A673 (cell line): Measurements from ENCODE around the gene GMDS. TPM values are rescaled to one million over a fixed set of nuclear protein-coding genes. Genes with fewer than 3 reads are reported as not detected.

ENCODE experiments used
- BruUV-seq: library from RNA; stranded (reverse); fragments of 400-500 nt; replicated peaks from 2 replicates; lab custom pipeline; 2021; lab: Mats Ljungman, UMichigan
- CTCF ChIA-PET: fragments of 300-600 bp; sonication (Branson Sonifier 250); formaldehyde crosslinking; loops from one replicate; lab custom pipeline; 2022; ENCODE audit warnings: antibody characterized with exemption; lab: Charles Lee
- POLR2A ChIA-PET: fragments of 300-600 bp; sonication (Branson Sonifier 250); formaldehyde crosslinking; loops from one replicate; lab custom pipeline; 2022; ENCODE audit warnings: antibody characterized with exemption; ENCODE audit not compliant: low non-redundant PET; lab: Charles Lee
- DNase-seq: peaks from one replicate; pipeline ENCODE4 v3.0.0-alpha.2; 2015; ENCODE audit warnings: low spot score
- H3K27ac ChIP-seq: fragments of 200-600 bp; sonication (generic); 2 replicates; pipeline ENCODE4 v1.5.1; 2016; ENCODE audit warnings: mixed run types, low read depth, mild to moderate bottlenecking, mixed read lengths, antibody characterized with exemption, low read length; ENCODE audit not compliant: poor library complexity, severe bottlenecking
- H3K27me3 ChIP-seq: fragments of 200-600 bp; sonication (generic); replicated peaks from 2 replicates; pipeline ENCODE4 v1.6.1; 2017; ENCODE audit warnings: mixed run types, low read depth, mild to moderate bottlenecking, mixed read lengths, antibody characterized with exemption, low read length; ENCODE audit not compliant: insufficient read depth, poor library complexity
- H3K36me3 ChIP-seq: fragments of 200-600 bp; sonication (generic); 2 replicates; pipeline ENCODE4 v1.6.1; 2016; ENCODE audit warnings: mixed run types, mild to moderate bottlenecking, mixed read lengths, antibody characterized with exemption, low read length; ENCODE audit not compliant: insufficient read depth, poor library complexity, severe bottlenecking
- H3K4me1 ChIP-seq: fragments of 200-600 bp; sonication (generic); 2 replicates; pipeline ENCODE4 v1.6.1; 2017; ENCODE audit warnings: mixed run types, mild to moderate bottlenecking, mixed read lengths, antibody characterized with exemption, low read length; ENCODE audit not compliant: insufficient read depth, poor library complexity, severe bottlenecking
- H3K4me3 ChIP-seq: fragments of 200-600 bp; sonication (generic); 2 replicates; pipeline ENCODE4 v1.5.1; 2016; ENCODE audit warnings: low read depth, mixed run types, mild to moderate bottlenecking, mixed read lengths, low read length; ENCODE audit not compliant: poor library complexity, severe bottlenecking
- H3K9me3 ChIP-seq: fragments of 200-600 bp; sonication (generic); 2 replicates; pipeline ENCODE4 v1.6.1; 2016; ENCODE audit warnings: mixed run types, low read depth, mild to moderate bottlenecking, mixed read lengths, antibody characterized with exemption, low read length; ENCODE audit not compliant: poor library complexity, severe bottlenecking
- EZH2 ChIP-seq: fragments of 200-600 bp; sonication (generic); IDR thresholded peaks from 2 replicates; pipeline ENCODE4 v1.6.1; 2017; ENCODE audit warnings: borderline replicate concordance, low read depth, mild to moderate bottlenecking, mixed read lengths, antibody characterized with exemption, low read length; ENCODE audit not compliant: poor library complexity, severe bottlenecking
- intact Hi-C: fragments of 100-400 bp; cut with micrococcal nuclease; formaldehyde crosslinking; loops from one replicate; pipeline ENCODE4 v1.10.0; 2022; ENCODE audit not compliant: unreplicated experiment
- total RNA-seq: library from RNA; stranded (reverse); gene quantifications from 2 replicates; pipeline ENCODE4 v1.2.3, GENCODE V29; 2021
- TF ChIP-seq, protein P1 (sequence below): fragments of 300-800, 200-600 bp; sonication (generic); conservative IDR thresholded peaks from 2 replicates; pipeline ENCODE4 v1.5.1; 2017; ENCODE audit warnings: low read depth, mild to moderate bottlenecking, antibody characterized with exemption, low read length, moderate library complexity, mixed read lengths

The GMDS gene
- total RNA-seq, 1 experiment from 2014 or later, result 15.2 TPM

DNA sequence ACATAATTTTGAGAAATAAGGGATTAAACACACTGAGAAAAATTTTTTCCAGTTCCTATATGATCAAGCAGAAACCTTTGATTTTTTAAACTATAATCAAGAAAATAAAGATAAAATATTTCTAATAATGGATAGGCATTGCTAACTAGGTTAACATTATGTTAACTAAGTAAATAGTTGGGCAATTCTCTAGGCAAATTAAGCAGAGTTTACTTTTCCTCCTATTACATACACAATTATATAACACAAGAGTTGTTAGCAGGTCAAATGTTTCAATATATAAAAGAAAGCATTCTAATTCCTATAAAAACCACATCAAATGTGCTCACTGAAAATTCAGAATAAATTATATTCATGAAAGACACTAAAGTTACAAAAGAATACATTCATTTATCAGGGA, 191.7 kb downstream of the GMDS start:
- BruUV-seq, result no TSS peak
- intact Hi-C loops, result no loop called here
- POLR2A ChIA-PET, result no interaction called here
- H3K4me1 ChIP-seq, result no peaks in the 10 kb centered on the region
- H3K27me3 ChIP-seq, result no peaks in the 10 kb centered on the region
- no peaks in the 10 kb centered on the region for H3K9me3 ChIP-seq
- CTCF ChIA-PET, result no interaction called here
- TF ChIP-seq EZH2, result no peak
- TF ChIP-seq, protein P1, sequence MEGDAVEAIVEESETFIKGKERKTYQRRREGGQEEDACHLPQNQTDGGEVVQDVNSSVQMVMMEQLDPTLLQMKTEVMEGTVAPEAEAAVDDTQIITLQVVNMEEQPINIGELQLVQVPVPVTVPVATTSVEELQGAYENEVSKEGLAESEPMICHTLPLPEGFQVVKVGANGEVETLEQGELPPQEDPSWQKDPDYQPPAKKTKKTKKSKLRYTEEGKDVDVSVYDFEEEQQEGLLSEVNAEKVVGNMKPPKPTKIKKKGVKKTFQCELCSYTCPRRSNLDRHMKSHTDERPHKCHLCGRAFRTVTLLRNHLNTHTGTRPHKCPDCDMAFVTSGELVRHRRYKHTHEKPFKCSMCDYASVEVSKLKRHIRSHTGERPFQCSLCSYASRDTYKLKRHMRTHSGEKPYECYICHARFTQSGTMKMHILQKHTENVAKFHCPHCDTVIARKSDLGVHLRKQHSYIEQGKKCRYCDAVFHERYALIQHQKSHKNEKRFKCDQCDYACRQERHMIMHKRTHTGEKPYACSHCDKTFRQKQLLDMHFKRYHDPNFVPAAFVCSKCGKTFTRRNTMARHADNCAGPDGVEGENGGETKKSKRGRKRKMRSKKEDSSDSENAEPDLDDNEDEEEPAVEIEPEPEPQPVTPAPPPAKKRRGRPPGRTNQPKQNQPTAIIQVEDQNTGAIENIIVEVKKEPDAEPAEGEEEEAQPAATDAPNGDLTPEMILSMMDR, result no peak
- H3K27ac ChIP-seq, result no peak overlapping the region
- no peak overlapping the region for H3K4me3 ChIP-seq
- no peaks in the 10 kb centered on the region for H3K36me3 ChIP-seq
- no peak for DNase-seq

DNA sequence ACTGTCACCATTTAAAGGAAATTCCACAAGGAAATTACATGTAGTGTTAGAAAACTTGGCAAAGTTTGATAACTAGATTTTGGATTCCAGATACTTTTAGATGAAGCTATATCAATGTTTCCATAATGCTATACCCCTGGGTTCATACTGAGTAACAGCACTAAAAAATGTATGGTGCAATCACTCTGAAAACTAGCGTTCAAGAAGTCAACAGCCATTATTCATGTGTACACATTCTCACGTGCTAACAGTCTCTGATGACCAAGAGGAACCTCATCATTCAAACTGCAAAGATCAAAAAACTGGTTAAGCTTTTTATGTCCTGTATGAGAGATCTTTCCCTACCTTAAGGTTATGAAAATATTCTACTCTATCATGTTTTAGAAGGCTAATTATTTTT, 197.6 kb downstream of the GMDS start:
- BruUV-seq, result no TSS peak
- ChIA-PET CTCF (no interaction called here), POLR2A (no interaction called here)
- TF ChIP-seq EZH2, result no peak
- TF ChIP-seq, protein P1, result no peak
- H3K36me3 ChIP-seq, result no peaks in the 10 kb centered on the region
- H3K27me3 ChIP-seq, result no peaks in the 10 kb centered on the region
- H3K27ac ChIP-seq, result no peak overlapping the region
- DNase-seq, result no peak
- no peaks in the 10 kb centered on the region for H3K9me3 ChIP-seq
- intact Hi-C loops, result no loop called here
- no peaks in the 10 kb centered on the region for H3K4me1 ChIP-seq
- no peak overlapping the region for H3K4me3 ChIP-seq

DNA sequence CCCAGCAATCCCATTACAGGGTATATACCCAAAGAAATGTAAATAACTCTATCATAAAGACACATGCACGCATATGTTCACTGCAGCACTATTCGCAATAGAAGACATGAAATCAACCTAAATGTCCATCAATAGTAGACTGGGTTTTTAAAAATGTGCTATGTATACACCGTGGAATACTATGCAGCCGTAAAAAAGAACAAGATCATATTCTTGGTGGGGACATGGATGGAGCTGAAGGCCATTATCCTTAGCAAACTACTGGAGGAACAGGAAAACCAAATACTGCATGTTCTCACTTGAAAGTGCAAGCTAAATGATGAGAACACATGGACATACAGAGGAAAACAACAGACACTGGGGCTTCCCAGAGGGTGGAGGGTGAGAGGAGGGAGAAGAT, 201.2 kb downstream of the GMDS start:
- Histone ChIP-seq H3K4me1 (no peaks in the 10 kb centered on the region), H3K9me3 (no peaks in the 10 kb centered on the region), H3K27ac (no peak overlapping the region), H3K27me3 (no peaks in the 10 kb centered on the region), H3K4me3 (no peak overlapping the region), H3K36me3 (no peaks in the 10 kb centered on the region)
- intact Hi-C loops, result no loop called here
- BruUV-seq, result no TSS peak
- no peak for TF ChIP-seq EZH2
- TF ChIP-seq, protein P1, result no peak
- no peak for DNase-seq
- POLR2A ChIA-PET, result no interaction called here
- CTCF ChIA-PET, result no interaction called here
